ENCODE measurements around the gene LIPA.

- no peak for TF ChIP-seq CTCF (conservative IDR thresholded peaks at IDR 0.05; ENCODE audit: low read length)
- TF ChIP-seq EZH2phosphoT487 (IDR thresholded peaks at IDR 0.05; ENCODE audit: borderline replicate concordance): no peak
These were observed 11.1 kb downstream of the LIPA start for GRCh38 chr10:89240519-89240918.

All from Loucy (cell line).